ENCODE measurements around the gene ZSWIM4.

DNA sequence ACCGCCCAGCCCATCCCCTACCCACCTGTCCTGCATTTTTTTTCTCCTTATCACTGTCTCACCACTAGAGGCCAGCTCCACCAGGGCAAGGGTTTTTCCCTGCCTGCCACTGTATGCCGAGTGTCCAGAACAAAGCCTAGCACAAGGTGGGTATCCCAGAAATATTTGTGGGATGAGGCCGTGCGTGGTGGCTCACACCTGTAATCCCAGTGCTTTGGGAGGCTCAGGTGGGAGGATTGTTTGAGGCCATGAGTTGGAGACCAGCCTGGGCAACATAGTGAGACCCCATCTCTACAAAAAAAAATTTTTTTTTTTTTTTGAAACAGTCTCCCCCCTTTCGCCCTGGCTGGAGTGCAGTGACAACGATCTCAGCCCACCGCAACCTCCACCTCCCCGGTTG is 33.8 kb upstream of the ZSWIM4 start:
- TF ChIP-seq, protein P1, sequence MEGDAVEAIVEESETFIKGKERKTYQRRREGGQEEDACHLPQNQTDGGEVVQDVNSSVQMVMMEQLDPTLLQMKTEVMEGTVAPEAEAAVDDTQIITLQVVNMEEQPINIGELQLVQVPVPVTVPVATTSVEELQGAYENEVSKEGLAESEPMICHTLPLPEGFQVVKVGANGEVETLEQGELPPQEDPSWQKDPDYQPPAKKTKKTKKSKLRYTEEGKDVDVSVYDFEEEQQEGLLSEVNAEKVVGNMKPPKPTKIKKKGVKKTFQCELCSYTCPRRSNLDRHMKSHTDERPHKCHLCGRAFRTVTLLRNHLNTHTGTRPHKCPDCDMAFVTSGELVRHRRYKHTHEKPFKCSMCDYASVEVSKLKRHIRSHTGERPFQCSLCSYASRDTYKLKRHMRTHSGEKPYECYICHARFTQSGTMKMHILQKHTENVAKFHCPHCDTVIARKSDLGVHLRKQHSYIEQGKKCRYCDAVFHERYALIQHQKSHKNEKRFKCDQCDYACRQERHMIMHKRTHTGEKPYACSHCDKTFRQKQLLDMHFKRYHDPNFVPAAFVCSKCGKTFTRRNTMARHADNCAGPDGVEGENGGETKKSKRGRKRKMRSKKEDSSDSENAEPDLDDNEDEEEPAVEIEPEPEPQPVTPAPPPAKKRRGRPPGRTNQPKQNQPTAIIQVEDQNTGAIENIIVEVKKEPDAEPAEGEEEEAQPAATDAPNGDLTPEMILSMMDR (IDR thresholded peaks at IDR 0.05 in 8 of 11, conservative IDR thresholded peaks at IDR 0.05 in 3 of 11) = no peak
- TF ChIP-seq POLR2AphosphoS5 (IDR thresholded peaks at IDR 0.05) = no peak

Measured in spleen (tissue), 7 donors.